ENCODE results near the gene SLCO1B3. TPM values are rescaled to one million over a fixed set of nuclear protein-coding genes. Genes with fewer than 3 reads are reported as not detected.

The SLCO1B3 gene
- total and polyA plus RNA-seq, 4 donors = 33.1 to 274 (median 162) TPM

GRCh38 chr12:20792971-20793370 is 17.5 kb upstream of the SLCO1B3 start:
- Histone ChIP-seq H3K4me3 (ENCODE audit: low read depth in 1 of 3, low read length in 3 of 3) (no peak overlapping the region), H3K27me3 (ENCODE audit: control insufficient read depth in 4 of 4, insufficient read depth in 4 of 4, low read length in 3 of 4) (no peaks in the 10 kb centered on the region), H3K9me3 (ENCODE audit: control insufficient read depth in 4 of 4, low read length in 3 of 4) (peaks cover 0 to 4% (median 0%) of the 10 kb centered on the region in 4 donors), H3K36me3 (ENCODE audit: control insufficient read depth in 4 of 4, insufficient read depth in 3 of 4, low read depth in 1 of 4, low read length in 3 of 4) (no peaks in the 10 kb centered on the region), H3K9ac (ENCODE audit: low read depth in 1 of 2, low read length in 2 of 2) (no peak overlapping the region), H3K4me1 (ENCODE audit: control insufficient read depth in 4 of 4, insufficient read depth in 4 of 4, low read length in 3 of 4) (no peaks in the 10 kb centered on the region), H3K27ac (ENCODE audit: low read depth in 1 of 2, low read length in 2 of 2) (no peak overlapping the region)
- no peak for DNase-seq (ENCODE audit: low spot score)
- TF ChIP-seq REST (IDR thresholded peaks at IDR 0.05) (no peak), HNF4A (conservative IDR thresholded peaks at IDR 0.05) (no peak), EGR1 (IDR thresholded peaks at IDR 0.05; ENCODE audit: low read depth in 2 of 2) (no peak), MAX (IDR thresholded peaks at IDR 0.05) (no peak), NR2F2 (IDR thresholded peaks at IDR 0.05) (no peak), RXRA (IDR thresholded peaks at IDR 0.05) (no peak), CTCF (IDR thresholded peaks at IDR 0.05; ENCODE audit: low read depth, low read length, missing input control) (no peak), FOXA1 (IDR thresholded peaks at IDR 0.05) (no peak)
- WGBS = 96% methylated on average over 1 of the region's 1 CpG

GRCh38 chr12:20798554-20798953 is 12.0 kb upstream of the SLCO1B3 start:
- Histone ChIP-seq H3K27ac (ENCODE audit: low read depth in 1 of 2, low read length in 2 of 2) (no peak overlapping the region), H3K9me3 (ENCODE audit: control insufficient read depth in 4 of 4, low read length in 3 of 4) (no peaks in the 10 kb centered on the region), H3K4me3 (ENCODE audit: low read depth in 1 of 3, low read length in 3 of 3) (no peak overlapping the region), H3K9ac (ENCODE audit: low read depth in 1 of 2, low read length in 2 of 2) (no peak overlapping the region), H3K27me3 (ENCODE audit: control insufficient read depth in 4 of 4, insufficient read depth in 4 of 4, low read length in 3 of 4) (no peaks in the 10 kb centered on the region), H3K4me1 (ENCODE audit: control insufficient read depth in 4 of 4, insufficient read depth in 4 of 4, low read length in 3 of 4) (peaks cover 0 to 9% (median 0%) of the 10 kb centered on the region in 4 donors), H3K36me3 (ENCODE audit: control insufficient read depth in 4 of 4, insufficient read depth in 3 of 4, low read depth in 1 of 4, low read length in 3 of 4) (no peaks in the 10 kb centered on the region)
- DNase-seq (ENCODE audit: low spot score) = no peak
- TF ChIP-seq TAF1 (conservative IDR thresholded peaks at IDR 0.05) = no peak
- TF ChIP-seq ZBTB33 (IDR thresholded peaks at IDR 0.05) = no peak
- TF ChIP-seq CTCF (IDR thresholded peaks at IDR 0.05; ENCODE audit: low read depth, low read length, missing input control) = peak; percentile 65
- TF ChIP-seq YY1 (IDR thresholded peaks at IDR 0.05) = no peak
- no peak for TF ChIP-seq MAX (IDR thresholded peaks at IDR 0.05)
- no peak for TF ChIP-seq HNF4G (IDR thresholded peaks at IDR 0.05)
- peak in 1 of 2 donors; percentile 10 for TF ChIP-seq RXRA (IDR thresholded peaks at IDR 0.05)
- no peak for TF ChIP-seq JUND (IDR thresholded peaks at IDR 0.05)
- TF ChIP-seq HNF4A (conservative IDR thresholded peaks at IDR 0.05) = no peak
- TF ChIP-seq RAD21 (IDR thresholded peaks at IDR 0.05) = peak; percentile 92 to 93
- 7% methylated on average over 1 of the region's 1 CpG for WGBS
